KMS-11 (cell line): ENCODE measurements around the gene HES3.

Source experiments
- H2AFZ ChIP-seq: fragments of 200-600 bp; sonication (generic); 2 replicates; pipeline ENCODE4 v1.6.1; 2016; ENCODE audit warnings: antibody characterized with exemption, mixed run types, low read depth
- H3K27ac ChIP-seq: fragments of 200-600 bp; sonication (generic); 2 replicates; pipeline ENCODE4 v1.6.1; 2016; ENCODE audit warnings: mild to moderate bottlenecking, mixed run types
- H3K27me3 ChIP-seq: fragments of 200-600 bp; sonication (generic); 2 replicates; pipeline ENCODE4 v1.6.1; 2017; ENCODE audit warnings: mild to moderate bottlenecking, low read depth, mixed run types, moderate library complexity; ENCODE audit not compliant: insufficient read depth
- H3K36me3 ChIP-seq: fragments of 200-600 bp; sonication (generic); 2 replicates; pipeline ENCODE4 v1.6.1; 2017; ENCODE audit warnings: mild to moderate bottlenecking, mixed run types; ENCODE audit not compliant: insufficient read depth
- H3K4me1 ChIP-seq: fragments of 200-600 bp; sonication (generic); 2 replicates; pipeline ENCODE4 v1.6.1; 2016; ENCODE audit warnings: mild to moderate bottlenecking, low read depth, mixed run types; ENCODE audit not compliant: poor library complexity, severe bottlenecking
- H3K4me2 ChIP-seq: fragments of 200-600 bp; sonication (generic); 2 replicates; pipeline ENCODE4 v1.7.0; 2016; ENCODE audit warnings: mild to moderate bottlenecking, mixed run types
- H3K4me3 ChIP-seq: fragments of 200-600 bp; sonication (generic); IDR thresholded peaks from 2 replicates; pipeline ENCODE4 v1.6.1; 2017; ENCODE audit warnings: low read depth, low read length, mixed read lengths; ENCODE audit not compliant: insufficient read depth
- H3K79me2 ChIP-seq: fragments of 200-600 bp; sonication (generic); 2 replicates; pipeline ENCODE4 v1.6.1; 2016; ENCODE audit warnings: low read depth, mixed run types; ENCODE audit not compliant: insufficient read depth
- H3K9ac ChIP-seq: fragments of 200-600 bp; sonication (generic); 2 replicates; pipeline ENCODE4 v1.6.1; 2016; ENCODE audit warnings: mild to moderate bottlenecking, mixed run types
- H4K20me1 ChIP-seq: fragments of 200-600 bp; sonication (generic); 2 replicates; pipeline ENCODE4 v1.6.1; 2016; ENCODE audit warnings: mild to moderate bottlenecking, mixed run types; ENCODE audit not compliant: insufficient read depth
- CTCF ChIP-seq: fragments of 200-600 bp; sonication (generic); conservative IDR thresholded peaks from 2 replicates; pipeline ENCODE4 v1.6.1; 2017; ENCODE audit warnings: low read depth, mild to moderate bottlenecking, antibody characterized with exemption, low read length, moderate library complexity, mixed read lengths

HES3 gene

GRCh38 chr1:6207075-6207885, 36.7 kb upstream of the HES3 start:
- H3K9ac ChIP-seq: no peak overlapping the region
- H3K4me3 ChIP-seq: no peak overlapping the region
- peaks cover 18% of the 10 kb centered on the region for H3K4me1 ChIP-seq
- H3K79me2 ChIP-seq: peaks cover 10% of the 10 kb centered on the region; the same call in 1 of the 2 replicates
- H3K36me3 ChIP-seq: no peaks in the 10 kb centered on the region
- H4K20me1 ChIP-seq: no peaks in the 10 kb centered on the region
- H2AFZ ChIP-seq: no peak overlapping the region
- TF ChIP-seq CTCF: no peak
- H3K27ac ChIP-seq: no peak overlapping the region
- peak overlapping the region; percentile 83 for H3K4me2 ChIP-seq
- H3K27me3 ChIP-seq: no peaks in the 10 kb centered on the region

GRCh38 chr1:6207921-6208320, 36.1 kb upstream of the HES3 start:
- Histone ChIP-seq H3K4me3 (no peak overlapping the region), H3K9ac (no peak overlapping the region), H4K20me1 (no peaks in the 10 kb centered on the region), H3K4me1 (peaks cover 18% of the 10 kb centered on the region), H3K36me3 (no peaks in the 10 kb centered on the region), H3K27ac (no peak overlapping the region), H2AFZ (no peak overlapping the region), H3K27me3 (no peaks in the 10 kb centered on the region), H3K79me2 (peaks cover 10% of the 10 kb centered on the region; the same call in 1 of the 2 replicates), H3K4me2 (no peak overlapping the region)
- TF ChIP-seq CTCF: no peak

- no peaks in the 10 kb centered on the region for H4K20me1 ChIP-seq
- no peaks in the 10 kb centered on the region for H3K27me3 ChIP-seq
- no peak overlapping the region for H3K4me3 ChIP-seq
- H3K36me3 ChIP-seq: no peaks in the 10 kb centered on the region
- no peak overlapping the region for H3K4me2 ChIP-seq
- no peak overlapping the region for H3K9ac ChIP-seq
- no peak overlapping the region for H2AFZ ChIP-seq
- H3K27ac ChIP-seq: no peak overlapping the region
- H3K4me1 ChIP-seq: peaks cover 18% of the 10 kb centered on the region
- no peak for TF ChIP-seq CTCF
- H3K79me2 ChIP-seq: peaks cover 10% of the 10 kb centered on the region; the same call in 1 of the 2 replicates
Observed at GRCh38 chr1:6208723-6209660, 35.0 kb upstream of the HES3 start.

GRCh38 chr1:6209661-6210580, 34.1 kb upstream of the HES3 start:
- Histone ChIP-seq H3K27ac (no peak overlapping the region), H3K9ac (no peak overlapping the region), H3K4me3 (no peak overlapping the region), H4K20me1 (no peaks in the 10 kb centered on the region), H3K4me1 (peaks cover 14% of the 10 kb centered on the region), H3K79me2 (peaks cover 10% of the 10 kb centered on the region; the same call in 1 of the 2 replicates), H2AFZ (no peak overlapping the region), H3K4me2 (no peak overlapping the region), H3K27me3 (no peaks in the 10 kb centered on the region), H3K36me3 (no peaks in the 10 kb centered on the region)
- TF ChIP-seq CTCF: peak; percentile 51
